ENCODE results near the gene RRBP1. TPM values are rescaled to one million over a fixed set of nuclear protein-coding genes. Genes with fewer than 3 reads are reported as not detected.

Gene RRBP1
- total and polyA plus RNA-seq, 2 of the 4 experiments (the other 2 are of a cell fraction) = 90.2 to 136 TPM

DNA sequence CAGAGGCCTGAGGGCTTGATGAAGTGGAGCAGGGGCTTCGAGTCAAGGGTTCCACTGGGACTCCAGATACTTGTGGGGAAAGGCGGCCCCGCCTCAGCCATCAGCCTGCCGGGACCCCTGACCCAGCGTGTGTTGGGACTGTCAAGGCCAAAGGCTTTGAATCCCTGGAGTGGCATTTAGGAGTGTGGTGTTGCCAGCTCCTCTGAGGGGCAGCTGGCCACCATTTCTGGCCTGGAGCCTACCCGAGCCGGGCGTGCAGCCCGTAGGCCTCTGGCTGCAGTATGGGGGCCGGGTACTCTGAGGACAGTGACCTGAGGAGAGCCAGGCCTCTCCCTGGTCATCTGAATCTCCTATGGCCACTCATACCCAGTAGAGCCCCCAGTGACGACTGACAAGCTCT lies 40.0 kb downstream of the RRBP1 start:
- intact Hi-C loops (cut with micrococcal nuclease) = no loop called here
- no peak overlapping the region for H3K4me3 ChIP-seq (ENCODE audit: insufficient read depth, low read depth, low read length)
- ChIA-PET CTCF (no interaction called here), POLR2A (ENCODE audit: unreplicated experiment) (no interaction called here)
- no peak overlapping the region for H3K14ac ChIP-seq (replicated peaks; ENCODE audit: low read depth, low read length)
- no peak overlapping the region for H3K4me2 ChIP-seq (ENCODE audit: low read depth, low read length)
- H3K9ac ChIP-seq (ENCODE audit: low read depth, low read length) = no peak overlapping the region
- H3K9me3 ChIP-seq (ENCODE audit: control insufficient read depth, insufficient read depth, low read length) = no peaks in the 10 kb centered on the region
- H3K27me3 ChIP-seq (ENCODE audit: control insufficient read depth, insufficient read depth, low read length) = no peaks in the 10 kb centered on the region
- TF ChIP-seq NFE2L2 (IDR thresholded peaks at IDR 0.05; ENCODE audit: low read depth, low read length) = no peak
- no peak for TF ChIP-seq RAD21 (IDR thresholded peaks at IDR 0.05; ENCODE audit: low read length)
- no peak for TF ChIP-seq MAFK (IDR thresholded peaks at IDR 0.05; ENCODE audit: low read depth, low read length)
- TF ChIP-seq, protein P1, sequence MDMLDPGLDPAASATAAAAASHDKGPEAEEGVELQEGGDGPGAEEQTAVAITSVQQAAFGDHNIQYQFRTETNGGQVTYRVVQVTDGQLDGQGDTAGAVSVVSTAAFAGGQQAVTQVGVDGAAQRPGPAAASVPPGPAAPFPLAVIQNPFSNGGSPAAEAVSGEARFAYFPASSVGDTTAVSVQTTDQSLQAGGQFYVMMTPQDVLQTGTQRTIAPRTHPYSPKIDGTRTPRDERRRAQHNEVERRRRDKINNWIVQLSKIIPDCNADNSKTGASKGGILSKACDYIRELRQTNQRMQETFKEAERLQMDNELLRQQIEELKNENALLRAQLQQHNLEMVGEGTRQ (IDR thresholded peaks at IDR 0.05; ENCODE audit: low read depth, low read length) = no peak
- no peak for TF ChIP-seq RCOR1 (IDR thresholded peaks at IDR 0.05; ENCODE audit: insufficient replicate concordance, low read length)
- no peak for TF ChIP-seq MXI1 (IDR thresholded peaks at IDR 0.05; ENCODE audit: borderline replicate concordance, low read depth, low read length)
- TF ChIP-seq POLR2A (IDR thresholded peaks at IDR 0.05; ENCODE audit: low read depth, low read length) = no peak
- TF ChIP-seq FOS (IDR thresholded peaks at IDR 0.05; ENCODE audit: low read depth, low read length) = no peak
- no peak for TF ChIP-seq SMC3 (IDR thresholded peaks at IDR 0.05; ENCODE audit: low read depth, low read length)
- no peak for TF ChIP-seq CHD1 (IDR thresholded peaks at IDR 0.05; ENCODE audit: low read depth, low read length)
- TF ChIP-seq RFX5 (IDR thresholded peaks at IDR 0.05; ENCODE audit: low read depth, low read length) = no peak
- no peak for TF ChIP-seq BHLHE40 (IDR thresholded peaks at IDR 0.05; ENCODE audit: low read depth, low read length)
- TF ChIP-seq, protein P2, sequence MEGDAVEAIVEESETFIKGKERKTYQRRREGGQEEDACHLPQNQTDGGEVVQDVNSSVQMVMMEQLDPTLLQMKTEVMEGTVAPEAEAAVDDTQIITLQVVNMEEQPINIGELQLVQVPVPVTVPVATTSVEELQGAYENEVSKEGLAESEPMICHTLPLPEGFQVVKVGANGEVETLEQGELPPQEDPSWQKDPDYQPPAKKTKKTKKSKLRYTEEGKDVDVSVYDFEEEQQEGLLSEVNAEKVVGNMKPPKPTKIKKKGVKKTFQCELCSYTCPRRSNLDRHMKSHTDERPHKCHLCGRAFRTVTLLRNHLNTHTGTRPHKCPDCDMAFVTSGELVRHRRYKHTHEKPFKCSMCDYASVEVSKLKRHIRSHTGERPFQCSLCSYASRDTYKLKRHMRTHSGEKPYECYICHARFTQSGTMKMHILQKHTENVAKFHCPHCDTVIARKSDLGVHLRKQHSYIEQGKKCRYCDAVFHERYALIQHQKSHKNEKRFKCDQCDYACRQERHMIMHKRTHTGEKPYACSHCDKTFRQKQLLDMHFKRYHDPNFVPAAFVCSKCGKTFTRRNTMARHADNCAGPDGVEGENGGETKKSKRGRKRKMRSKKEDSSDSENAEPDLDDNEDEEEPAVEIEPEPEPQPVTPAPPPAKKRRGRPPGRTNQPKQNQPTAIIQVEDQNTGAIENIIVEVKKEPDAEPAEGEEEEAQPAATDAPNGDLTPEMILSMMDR (conservative IDR thresholded peaks at IDR 0.05; ENCODE audit: low read depth, low read length) = no peak
- no peak for TF ChIP-seq MAZ (IDR thresholded peaks at IDR 0.05; ENCODE audit: borderline replicate concordance, low read depth, low read length)
- TF ChIP-seq, protein P3, sequence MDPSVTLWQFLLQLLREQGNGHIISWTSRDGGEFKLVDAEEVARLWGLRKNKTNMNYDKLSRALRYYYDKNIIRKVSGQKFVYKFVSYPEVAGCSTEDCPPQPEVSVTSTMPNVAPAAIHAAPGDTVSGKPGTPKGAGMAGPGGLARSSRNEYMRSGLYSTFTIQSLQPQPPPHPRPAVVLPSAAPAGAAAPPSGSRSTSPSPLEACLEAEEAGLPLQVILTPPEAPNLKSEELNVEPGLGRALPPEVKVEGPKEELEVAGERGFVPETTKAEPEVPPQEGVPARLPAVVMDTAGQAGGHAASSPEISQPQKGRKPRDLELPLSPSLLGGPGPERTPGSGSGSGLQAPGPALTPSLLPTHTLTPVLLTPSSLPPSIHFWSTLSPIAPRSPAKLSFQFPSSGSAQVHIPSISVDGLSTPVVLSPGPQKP (IDR thresholded peaks at IDR 0.05; ENCODE audit: borderline replicate concordance, low read depth, low read length) = no peak
- TF ChIP-seq CEBPB (IDR thresholded peaks at IDR 0.05; ENCODE audit: low read depth, low read length) = no peak
- H3K4me1 ChIP-seq (ENCODE audit: control insufficient read depth, insufficient read depth, low read length) = peaks cover 19% of the 10 kb centered on the region; the same call in 1 of the 2 replicates
- no peak overlapping the region for H4K5ac ChIP-seq (ENCODE audit: low read depth, low read length)
- no peak overlapping the region for H2BK15ac ChIP-seq (ENCODE audit: low read depth, low read length)
- dilution Hi-C loops (cut with HindIII; ENCODE audit: low sequenced_read_pairs, unreplicated experiment) = no loop called here
- in situ Hi-C loops (cut with MboI; ENCODE audit: low sequenced_read_pairs) = loop anchor here (25.0 kb wide), 1 partner anchor 495 kb away; the partner anchor contains the start of genes KAT14 and PET117
- H3K23ac ChIP-seq (ENCODE audit: low read depth, low read length) = no peak overlapping the region
- DNase-seq (no peak), ATAC-seq (ENCODE audit: low read depth) (no peak)
- H3K56ac ChIP-seq (ENCODE audit: extremely low read depth, insufficient read depth, low read length) = no peak overlapping the region
- no peak overlapping the region for H3K18ac ChIP-seq (ENCODE audit: low read depth, low read length)
- no peak overlapping the region for H2AK9ac ChIP-seq (replicated peaks; ENCODE audit: low read depth, low read length, poor library complexity)
- H2BK20ac ChIP-seq (ENCODE audit: low read depth, low read length) = no peak overlapping the region
- peaks cover 10% of the 10 kb centered on the region for H3K9me1 ChIP-seq (ENCODE audit: insufficient read depth, low read length)
- no peak overlapping the region for H2AFZ ChIP-seq (replicated peaks; ENCODE audit: low read length, poor library complexity)
- H4K8ac ChIP-seq (ENCODE audit: low read depth in 2 of 2, low read length in 2 of 2) = no peak overlapping the region
- H2AK5ac ChIP-seq (ENCODE audit: low read depth, low read length) = no peak overlapping the region
- no TSS peak for BruUV-seq (replicated peaks)
- H3K27ac ChIP-seq (ENCODE audit: insufficient read depth, low read length) = no peak overlapping the region
- peaks cover 65% of the 10 kb centered on the region for H3K36me3 ChIP-seq (ENCODE audit: control insufficient read depth, insufficient read depth, low read length)
- peaks cover 28 to 98% of the 10 kb centered on the region in 2 experiments for H3K79me1 ChIP-seq (ENCODE audit: low read depth in 1 of 2, low read length in 2 of 2)
- WGBS, 2 experiments (ENCODE audit: extremely low coverage in 2 of 2, insufficient read length in 1 of 2) = 100% methylated on average over 3 of the region's 11 CpGs; no CpG with 5 or more reads in 1 of the 2 experiments
- no peak overlapping the region for H4K91ac ChIP-seq (ENCODE audit: insufficient read depth, low read depth, low read length)
- H4K20me1 ChIP-seq (ENCODE audit: insufficient read depth, low read length) = peaks cover 99% of the 10 kb centered on the region
- H2BK120ac ChIP-seq (ENCODE audit: low read depth, low read length) = no peak overlapping the region
- H3K4ac ChIP-seq (ENCODE audit: low read depth, low read length) = no peak overlapping the region
- no peak overlapping the region for H2BK5ac ChIP-seq (ENCODE audit: low read depth, low read length, poor library complexity, severe bottlenecking)
